ENCODE measurements around the gene INPP5A.

The INPP5A gene

GRCh38 chr10:132536877-132537683 lies 507 bp upstream of the INPP5A start:
- DNase-seq = peak; percentile 100

- no peak for DNase-seq
Observed at GRCh38 chr10:132538031-132538789, 623 bp downstream of the INPP5A start.

- no peak for DNase-seq
Observed at GRCh38 chr10:132538790-132539421, 1.3 kb downstream of the INPP5A start.

DNA sequence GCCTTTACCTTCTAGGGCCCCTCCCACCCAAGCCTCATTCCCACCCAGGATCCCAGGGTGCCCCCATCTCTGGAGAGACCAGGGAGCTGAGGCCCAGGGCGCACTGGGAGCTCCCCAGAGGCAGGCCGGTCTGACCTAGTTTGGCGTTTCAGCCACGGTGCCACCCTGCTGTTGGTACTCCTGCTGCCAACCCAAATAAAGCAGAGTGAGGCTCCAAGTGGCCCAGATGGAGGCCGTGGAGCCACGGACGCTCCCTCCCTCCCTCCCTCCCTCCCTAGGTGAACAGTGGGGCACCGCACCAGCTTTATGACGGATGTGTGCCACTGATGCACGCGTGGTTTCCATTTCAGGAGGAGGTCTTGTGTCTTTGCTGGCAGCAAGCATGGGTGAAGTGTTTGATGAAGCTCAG lies 1.8 kb downstream of the INPP5A start:
- peak; percentile 45 to 48 for DNase-seq

DNA sequence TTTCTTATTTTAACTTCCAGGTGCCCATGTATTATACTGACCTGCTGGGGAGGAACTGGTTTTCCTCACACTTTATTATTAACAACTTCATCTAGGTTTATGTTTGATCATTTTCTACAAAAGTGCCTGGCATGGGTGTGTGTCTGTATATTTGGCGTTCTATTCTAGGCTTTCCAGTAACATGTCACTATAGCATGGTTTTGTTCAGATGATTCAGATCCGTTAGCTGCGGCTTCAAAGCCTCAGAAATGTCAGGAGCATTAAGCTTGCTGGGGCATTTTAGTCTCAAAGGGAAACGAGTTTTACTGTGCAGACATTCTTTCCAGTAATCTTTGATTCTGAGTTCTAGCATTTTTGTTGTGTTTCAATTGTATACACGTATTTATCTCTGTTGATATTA lies 2.3 kb downstream of the INPP5A start:
- no peak for DNase-seq

- DNase-seq = no peak
Observed at GRCh38 chr10:132540456-132540855, 2.9 kb downstream of the INPP5A start.

GRCh38 chr10:132541129-132541528 lies 3.5 kb downstream of the INPP5A start:
- DNase-seq = no peak

GRCh38 chr10:132541601-132542011 lies 4.0 kb downstream of the INPP5A start:
- no peak for DNase-seq

- DNase-seq = no peak
Observed at GRCh38 chr10:132542086-132542775, 4.6 kb downstream of the INPP5A start.

DNA sequence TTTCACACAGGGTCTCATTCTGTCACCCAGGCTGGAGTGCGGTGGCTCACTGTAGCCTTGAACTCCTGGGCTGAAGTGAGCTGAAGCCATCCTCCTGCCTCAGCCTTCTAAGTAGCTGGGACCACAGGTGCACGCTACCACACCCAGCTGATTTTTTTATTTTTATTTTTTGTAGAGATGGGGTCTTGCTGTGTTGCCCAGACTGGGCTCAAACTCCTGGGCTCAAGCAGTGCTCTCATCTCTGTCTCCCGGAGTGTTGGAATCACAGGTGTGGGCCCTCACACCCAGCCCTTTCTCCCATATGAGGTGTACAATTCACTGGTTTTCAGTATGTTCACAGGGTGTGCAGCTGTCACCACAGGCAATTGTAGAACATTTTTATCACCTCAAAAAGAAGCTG lies 5.2 kb downstream of the INPP5A start:
- DNase-seq = no peak

DNA sequence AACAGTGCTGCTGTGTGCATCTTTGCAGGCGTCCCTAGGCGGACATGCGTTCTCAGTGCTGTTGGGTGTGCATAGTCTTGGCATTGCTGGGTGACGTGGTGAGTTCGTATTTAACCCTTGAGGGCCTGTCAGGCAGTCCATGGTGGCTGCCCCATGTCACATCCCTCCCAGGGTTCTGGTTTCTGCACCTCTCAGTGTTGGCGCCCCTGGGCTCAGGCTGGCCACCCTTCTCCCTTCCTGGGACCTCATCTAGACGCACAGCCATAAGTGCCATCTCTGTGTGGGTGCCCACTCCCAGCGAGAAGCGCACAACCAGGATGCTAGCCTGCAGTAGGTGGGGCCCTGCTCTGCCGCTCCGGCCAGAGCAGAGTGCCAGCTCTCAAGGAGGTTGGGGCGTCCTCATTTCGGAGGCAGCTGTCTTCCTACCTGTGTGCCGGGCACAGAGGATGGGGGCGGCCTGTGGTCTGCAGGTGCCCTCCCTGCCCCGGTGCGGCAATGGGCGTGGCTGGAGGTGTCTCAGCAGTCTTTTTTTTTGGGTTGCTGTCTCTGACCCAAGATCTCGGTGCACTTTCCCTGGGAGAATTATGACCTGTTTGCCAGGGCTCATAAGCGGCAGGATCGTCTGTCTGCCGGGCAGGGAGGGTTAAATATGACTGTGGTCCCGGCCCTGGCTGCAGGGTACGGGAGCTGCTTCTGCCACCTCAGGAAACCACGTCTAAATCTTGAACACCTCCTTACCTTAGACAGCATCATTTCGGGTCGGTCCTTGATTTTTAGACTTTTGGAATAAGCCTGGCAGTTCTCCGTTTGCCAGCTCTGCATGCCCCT lies 6.5 kb downstream of the INPP5A start:
- DNase-seq = no peak

- DNase-seq = no peak
Observed at GRCh38 chr10:132544744-132545658, 7.4 kb downstream of the INPP5A start.

GRCh38 chr10:132545659-132546367 lies 8.2 kb downstream of the INPP5A start:
- DNase-seq = no peak

DNA sequence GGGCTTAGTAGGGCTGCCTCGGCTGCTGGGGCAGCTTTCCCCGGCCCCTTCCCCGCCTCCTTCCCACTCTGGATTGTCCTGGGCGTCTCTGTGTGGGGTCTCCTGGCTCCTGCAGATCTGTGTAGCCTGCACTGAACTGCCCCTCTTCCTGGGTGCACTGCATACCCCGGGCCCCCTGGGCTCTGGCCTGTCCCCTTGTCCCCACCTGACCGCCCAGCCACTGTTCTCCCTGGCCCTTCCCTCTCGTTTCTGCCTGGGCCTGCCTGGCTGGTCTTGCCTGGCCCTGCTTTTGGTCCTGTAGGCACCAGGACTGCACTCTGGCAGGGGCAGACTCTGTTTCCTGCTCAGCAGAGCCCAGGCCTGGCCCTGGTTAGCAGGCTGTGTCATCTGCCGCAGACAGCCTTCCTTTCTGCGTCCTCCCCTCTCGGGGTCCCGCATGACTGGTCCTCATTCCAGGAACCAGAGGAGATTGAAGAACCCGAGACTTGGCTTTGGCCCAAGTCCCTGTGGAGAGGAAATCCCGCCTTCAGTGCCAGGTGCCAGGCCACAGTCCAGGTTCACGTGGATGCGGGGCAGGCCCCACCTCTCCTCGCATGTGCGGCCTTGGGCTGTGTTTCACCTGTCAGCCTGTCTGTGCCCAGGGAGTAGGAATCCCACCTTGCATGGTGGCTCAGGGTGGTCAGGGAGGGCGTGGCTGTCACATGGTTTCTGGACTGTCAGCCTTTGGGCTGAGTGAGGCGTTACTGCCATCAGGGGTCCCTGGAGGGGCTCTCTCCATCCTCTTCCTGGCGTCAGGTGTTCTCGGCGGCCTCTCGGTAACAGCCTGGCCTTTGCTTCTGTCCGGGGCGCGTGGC lies 9.2 kb downstream of the INPP5A start:
- DNase-seq = no peak

DNA sequence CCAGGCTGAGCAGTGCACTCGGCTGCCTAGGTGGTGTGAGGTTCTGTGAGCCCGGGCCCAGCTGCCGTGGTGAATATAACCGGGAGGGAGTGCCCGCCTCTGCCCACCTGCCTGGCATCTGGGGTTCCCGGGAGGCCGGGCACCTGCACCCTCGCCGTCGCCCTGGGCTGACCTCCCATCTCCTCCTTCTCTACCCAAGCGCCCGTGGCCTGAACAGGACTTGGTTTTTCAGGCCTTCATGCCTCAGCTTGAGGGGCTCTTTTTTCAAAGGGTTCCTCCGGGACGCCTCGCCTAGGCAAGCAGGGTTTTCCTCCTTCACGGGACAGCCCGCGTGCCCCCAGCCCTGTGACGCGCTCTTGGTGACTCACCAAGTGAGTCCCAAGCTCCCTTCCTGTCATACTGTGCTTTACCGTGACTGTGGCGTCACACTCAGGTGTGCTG lies 9.9 kb downstream of the INPP5A start:
- no peak for DNase-seq

GRCh38 chr10:132548106-132548823 lies 10.7 kb downstream of the INPP5A start:
- DNase-seq = no peak

DNA sequence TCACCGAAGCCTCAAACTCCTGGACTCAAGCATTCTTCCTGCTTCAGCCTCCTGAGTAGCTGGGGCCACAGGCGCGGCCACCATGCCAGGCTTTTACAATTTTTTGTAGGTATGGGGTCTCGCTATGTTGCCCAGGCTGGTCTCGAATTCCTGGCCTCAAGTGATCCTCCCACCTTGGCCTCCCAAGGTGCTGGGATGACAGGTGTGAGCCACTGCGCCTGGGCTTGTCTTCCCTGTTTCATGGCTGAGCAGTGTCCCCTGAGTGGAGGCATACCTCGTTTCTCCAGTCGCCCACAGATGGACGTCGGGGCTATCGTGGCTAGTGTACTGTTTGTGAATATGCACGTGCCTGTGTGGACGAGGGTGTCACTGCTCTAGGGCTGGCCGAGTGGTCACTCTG lies 11.3 kb downstream of the INPP5A start:
- DNase-seq = no peak

DNA sequence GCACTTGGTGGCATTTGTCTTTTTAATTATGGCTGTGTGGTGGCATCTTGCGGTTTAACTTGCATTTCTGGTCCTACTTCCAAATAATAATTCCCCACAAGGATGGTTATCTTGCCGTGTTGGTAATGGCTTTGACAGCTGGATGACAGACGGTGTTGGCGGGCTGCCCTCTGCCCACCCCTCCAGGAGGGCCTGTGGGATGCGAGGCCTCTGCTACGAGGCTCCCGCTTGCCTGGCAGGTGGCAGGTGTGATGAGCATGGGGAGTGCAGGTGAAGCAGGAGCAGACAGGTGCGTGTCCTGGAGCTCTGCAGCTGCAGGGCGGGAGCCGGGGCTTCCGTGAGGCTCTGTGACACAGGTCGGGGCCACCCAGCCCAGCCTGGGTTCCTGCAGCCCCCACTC lies 11.8 kb downstream of the INPP5A start:
- no peak for DNase-seq
